Thoracic aorta (tissue), 2 donors: Measurements from ENCODE around the gene MON1A. TPM values are rescaled to one million over a fixed set of nuclear protein-coding genes. Genes with fewer than 3 reads are reported as not detected.
"Not testable (repeated sequence)": the region's sequence is repeated elsewhere in the genome, so short reads cannot be mapped to it uniquely, and the experiment has no call there.

Source experiments
- ATAC-seq: fragments of 150-250 bp; one replicate; pipeline ENCODE4 v1.8.0; 2017; ENCODE audit warnings: low read depth; ENCODE audit not compliant: insufficient number of reproducible peaks, low FRiP score
- DNase-seq: peaks from one replicate; pipeline ENCODE4 v3.0.0-alpha.2; 2020; ENCODE audit warnings: low spot score
- H3K27ac ChIP-seq, 2 donors: fragments of 200-600 bp; sonication (generic); 1 replicate in 1 of 2; 2 replicates in 1 of 2; pipeline ENCODE4 v1.5.1; 2016; ENCODE audit warnings: mild to moderate bottlenecking in 2 of 2, moderate library complexity in 2 of 2
- H3K27me3 ChIP-seq: fragments of 200-600 bp; sonication (generic); replicated peaks from 2 replicates; pipeline ENCODE4 v1.6.0; 2016; ENCODE audit warnings: mild to moderate bottlenecking; ENCODE audit not compliant: insufficient read depth
- H3K36me3 ChIP-seq: fragments of 200-600 bp; sonication (generic); one replicate; pipeline ENCODE4 v1.5.1; 2016
- H3K4me1 ChIP-seq, 2 donors: fragments of 200-600 bp; sonication (generic); 1 replicate in 1 of 2; 2 replicates in 1 of 2; pipeline versions ENCODE4 v1.5.1 to v1.6.0; 2016; ENCODE audit warnings: low read depth in 2 of 2, mild to moderate bottlenecking in 1 of 2; ENCODE audit not compliant: control insufficient read depth in 1 of 2
- H3K4me3 ChIP-seq: fragments of 200-600 bp; sonication (generic); 2 replicates; pipeline ENCODE4 v1.5.1; 2016; ENCODE audit warnings: mild to moderate bottlenecking
- H3K9me3 ChIP-seq: fragments of 200-600 bp; sonication (generic); 2 replicates; pipeline ENCODE4 v1.5.1; 2016
- CTCF ChIP-seq: fragments of 200-600 bp; sonication (generic); IDR thresholded peaks from one replicate; pipeline ENCODE4 v1.5.1; 2019; ENCODE audit warnings: antibody characterized with exemption
- total RNA-seq, 2 donors: library from RNA; depleted of rRNA; stranded (reverse); fragments of >200 nt; gene quantifications; one replicate each; pipeline versions ENCODE4 v1.1.0 to v1.2.3, GENCODE V29; 2016

MON1A gene
- total RNA-seq, 2 donors from 2014 or later = 17.4 to 23.4 TPM

- peak; percentile 92 for ATAC-seq
- H3K9me3 ChIP-seq = no peaks in the 10 kb centered on the region
- peaks cover 7 to 22% of the 10 kb centered on the region in 2 donors for H3K4me1 ChIP-seq
- no peaks in the 10 kb centered on the region for H3K36me3 ChIP-seq
- DNase-seq = peak; percentile 89
- no peaks in the 10 kb centered on the region for H3K27me3 ChIP-seq
- peak within 1 kb of the TSS; percentile 88 to 91 for H3K27ac ChIP-seq
- TF ChIP-seq CTCF = no peak
- H3K4me3 ChIP-seq = peak within 1 kb of the TSS; percentile 76
Measured at GRCh38 chr3:49939858-49940666, 10.5 kb upstream of the MON1A start, which contains the start of gene RBM6. Gene RBM6 (plus strand): TSS chr3:49940150. CDS start chr3:49962642, 22,492 bp downstream.

GRCh38 chr3:49937090-49937489, 7.5 kb upstream of the MON1A start:
- ATAC-seq = no peak
- Histone ChIP-seq H3K9me3 (no peaks in the 10 kb centered on the region), H3K27me3 (no peaks in the 10 kb centered on the region), H3K4me3 (no peak overlapping the region), H3K27ac (no peak overlapping the region), H3K4me1 (peaks cover 7 to 13% of the 10 kb centered on the region in 2 donors), H3K36me3 (no peaks in the 10 kb centered on the region)
- no peak for TF ChIP-seq CTCF
- no peak for DNase-seq

- ATAC-seq, H3K36me3 ChIP-seq, H3K9me3 ChIP-seq, DNase-seq, H3K27ac ChIP-seq, H3K27me3 ChIP-seq, H3K4me3 ChIP-seq: not testable (repeated sequence)
- H3K4me1 ChIP-seq = peaks cover 15 to 20% of the 10 kb centered on the region in 2 donors
Measured at GRCh38 chr3:49932281-49932680, 2.7 kb upstream of the MON1A start.

- Histone ChIP-seq H3K27me3 (no peaks in the 10 kb centered on the region), H3K9me3 (no peaks in the 10 kb centered on the region), H3K4me1 (peaks cover 15 to 20% of the 10 kb centered on the region in 2 donors), H3K27ac (peak overlapping the region; percentile 85 to 88), H3K36me3 (no peaks in the 10 kb centered on the region), H3K4me3 (no peak overlapping the region)
- TF ChIP-seq CTCF = no peak
- no peak for ATAC-seq
- DNase-seq = no peak
Measured at GRCh38 chr3:49930922-49931321, 1.3 kb upstream of the MON1A start.

GRCh38 chr3:49930168-49930690, 618 bp upstream of the MON1A start:
- Histone ChIP-seq H3K36me3 (no peaks in the 10 kb centered on the region), H3K27ac (peak overlapping the region; percentile 85 to 88), H3K4me3 (peak overlapping the region; percentile 94), H3K9me3 (no peaks in the 10 kb centered on the region), H3K4me1 (peaks cover 15 to 20% of the 10 kb centered on the region in 2 donors), H3K27me3 (no peaks in the 10 kb centered on the region)
- ATAC-seq (no peak), DNase-seq (no peak)
- TF ChIP-seq CTCF = no peak
